OCI-LY1 (cell line): ENCODE measurements around the gene FASN.

ENCODE experiments used
- CTCF ChIP-seq: fragments of 200-600 bp; sonication (generic), shearing (Covaris generic); IDR thresholded peaks from 2 replicates; pipeline ENCODE4 v1.5.1; 2017; ENCODE audit warnings: mild to moderate bottlenecking, antibody characterized with exemption, low read length, moderate library complexity, mixed read lengths
- EZH2 ChIP-seq: fragments of 200-600 bp; sonication (generic), shearing (Covaris generic); IDR thresholded peaks from 2 replicates; pipeline ENCODE4 v1.8.0; 2017; ENCODE audit warnings: borderline replicate concordance, mixed run types, mild to moderate bottlenecking, antibody characterized with exemption, low read length, moderate library complexity, mixed read lengths

- TF ChIP-seq CTCF (no peak), EZH2 (no peak)
These were observed 63.5 kb downstream of the FASN start for GRCh38 chr17:82034371-82035011.
